HG03060 (cell line): ENCODE measurements around the gene ZBTB43.

Source experiments
- ATAC-seq: cut with Tn5 transposase; IDR thresholded peaks from one replicate; pipeline ENCODE4 v1.9.1; 2021; ENCODE audit warnings: low read depth, moderate number of reproducible peaks; ENCODE audit not compliant: unreplicated experiment

The ZBTB43 gene

GRCh38 chr9:126853667-126854066 lies 48.8 kb downstream of the ZBTB43 start:
- no peak for ATAC-seq

GRCh38 chr9:126854734-126855133 lies 49.9 kb downstream of the ZBTB43 start:
- ATAC-seq = no peak

GRCh38 chr9:126856326-126856877 lies 51.6 kb downstream of the ZBTB43 start:
- no peak for ATAC-seq

GRCh38 chr9:126857261-126857960 lies 52.6 kb downstream of the ZBTB43 start:
- no peak for ATAC-seq

- no peak for ATAC-seq
Observed at GRCh38 chr9:126859111-126859510, 54.3 kb downstream of the ZBTB43 start.

- no peak for ATAC-seq
Observed at GRCh38 chr9:126860077-126860756, 55.4 kb downstream of the ZBTB43 start, which contains the start of gene ZBTB34. Gene ZBTB34 (plus strand): TSS chr9:126860639. CDS start chr9:126879400, 18,761 bp downstream.

GRCh38 chr9:126860757-126861466 lies 56.1 kb downstream of the ZBTB43 start:
- no peak for ATAC-seq

- ATAC-seq = no peak
Observed at GRCh38 chr9:126861707-126862103, 56.9 kb downstream of the ZBTB43 start.

- no peak for ATAC-seq
Observed at GRCh38 chr9:126862104-126862761, 57.4 kb downstream of the ZBTB43 start.

- ATAC-seq = no peak
Observed at GRCh38 chr9:126864771-126865170, 59.9 kb downstream of the ZBTB43 start.

- ATAC-seq = no peak
Observed at GRCh38 chr9:126869368-126869767, 64.5 kb downstream of the ZBTB43 start.

GRCh38 chr9:126872516-126872915 lies 67.7 kb downstream of the ZBTB43 start:
- no peak for ATAC-seq

GRCh38 chr9:126874546-126875314 lies 69.9 kb downstream of the ZBTB43 start:
- no peak for ATAC-seq

GRCh38 chr9:126875756-126876510 lies 71.1 kb downstream of the ZBTB43 start:
- no peak for ATAC-seq

GRCh38 chr9:126876531-126876930 lies 71.7 kb downstream of the ZBTB43 start:
- no peak for ATAC-seq

- ATAC-seq = no peak
Observed at GRCh38 chr9:126877418-126877817, 72.6 kb downstream of the ZBTB43 start.

- no peak for ATAC-seq
Observed at GRCh38 chr9:126879288-126879687, 74.4 kb downstream of the ZBTB43 start.

GRCh38 chr9:126880226-126880946 lies 75.5 kb downstream of the ZBTB43 start:
- ATAC-seq = no peak

GRCh38 chr9:126880947-126881332 lies 76.1 kb downstream of the ZBTB43 start:
- no peak for ATAC-seq
